Measurements from ENCODE around the gene FBLN1. TPM values are rescaled to one million over a fixed set of nuclear protein-coding genes. Genes with fewer than 3 reads are reported as not detected.
A peak's percentile ranks its signal among the peaks of the same experiment; 100 is the strongest.

The FBLN1 gene
- total RNA-seq, 4 donors from 2014 or later = 48.6 to 92.1 (median 68.9) TPM

- Histone ChIP-seq H3K4me3 (no peak overlapping the region), H3K27me3 (no peaks in the 10 kb centered on the region), H3K4me1 (peaks cover 0 to 11% (median 4%) of the 10 kb centered on the region in 4 donors), H3K27ac (peak overlapping the region; percentile 36 to 58 (median 43)), H3K36me3 (no peaks in the 10 kb centered on the region), H3K9me3 (no peaks in the 10 kb centered on the region)
- no peak for TF ChIP-seq POLR2A (IDR thresholded peaks at IDR 0.05)
- TF ChIP-seq POLR2AphosphoS5 (IDR thresholded peaks at IDR 0.05) = no peak
- no peak for TF ChIP-seq CTCF (IDR thresholded peaks at IDR 0.05)
- TF ChIP-seq EP300 (IDR thresholded peaks at IDR 0.05; ENCODE audit: low read depth) = no peak
- in situ Hi-C loops (cut with MboI; ENCODE audit: low pct_ligation_motif_present in 1 of 4, low pct_unique_long_range_greater_than_20kb in 1 of 4, low sequenced_read_pairs in 3 of 4) (loop anchor here in 1 of 4 donors (25.0 kb wide), 1 partner anchor 268 kb away; no protein-coding TSS in a partner anchor), intact Hi-C loops (cut with DNase I; ENCODE audit: low total_unique reads) (no loop called here)
- no peak for DNase-seq
- WGBS, 2 donors (ENCODE audit: low coverage in 1 of 2) = 73 to 83% methylated on average over 8 to 11 of the region's 11 CpGs
Observed at GRCh38 chr22:45529971-45530575, 27.4 kb downstream of the FBLN1 start.

GRCh38 chr22:45531441-45532234 lies 29.0 kb downstream of the FBLN1 start:
- intact Hi-C loops (cut with DNase I; ENCODE audit: low total_unique reads) (no loop called here), in situ Hi-C loops (cut with MboI; ENCODE audit: low pct_ligation_motif_present in 1 of 4, low pct_unique_long_range_greater_than_20kb in 1 of 4, low sequenced_read_pairs in 3 of 4) (loop anchor here in 1 of 4 donors (25.0 kb wide), 1 partner anchor 269 kb away; no protein-coding TSS in a partner anchor)
- peaks cover 0 to 16% (median 6%) of the 10 kb centered on the region in 4 donors for H3K4me1 ChIP-seq
- H3K27me3 ChIP-seq = no peaks in the 10 kb centered on the region
- DNase-seq = no peak
- H3K36me3 ChIP-seq = no peaks in the 10 kb centered on the region
- H3K9me3 ChIP-seq = no peaks in the 10 kb centered on the region
- TF ChIP-seq POLR2AphosphoS5 (IDR thresholded peaks at IDR 0.05) = no peak
- TF ChIP-seq EP300 (IDR thresholded peaks at IDR 0.05; ENCODE audit: low read depth) = no peak
- TF ChIP-seq POLR2A (IDR thresholded peaks at IDR 0.05) = no peak
- no peak for TF ChIP-seq CTCF (IDR thresholded peaks at IDR 0.05)
- no peak overlapping the region for H3K4me3 ChIP-seq
- H3K27ac ChIP-seq = peak overlapping the region in 1 of 4 donors; percentile 39
- 62 to 80% methylated on average over 1 to 9 of the region's 9 CpGs for WGBS, 2 donors (ENCODE audit: low coverage in 1 of 2)

- Histone ChIP-seq H3K4me1 (peaks cover 4 to 16% (median 7%) of the 10 kb centered on the region in 4 donors), H3K27me3 (no peaks in the 10 kb centered on the region), H3K36me3 (no peaks in the 10 kb centered on the region), H3K27ac (peak overlapping the region in 2 of 4 donors; percentile 39 to 77), H3K4me3 (no peak overlapping the region), H3K9me3 (no peaks in the 10 kb centered on the region)
- in situ Hi-C loops (cut with MboI; ENCODE audit: low pct_ligation_motif_present in 1 of 4, low pct_unique_long_range_greater_than_20kb in 1 of 4, low sequenced_read_pairs in 3 of 4) = loop anchor here in 1 of 4 donors (25.0 kb wide), 1 partner anchor 270 kb away; no protein-coding TSS in a partner anchor
- no peak for TF ChIP-seq CTCF (IDR thresholded peaks at IDR 0.05)
- no peak for TF ChIP-seq EP300 (IDR thresholded peaks at IDR 0.05; ENCODE audit: low read depth)
- no peak for TF ChIP-seq POLR2AphosphoS5 (IDR thresholded peaks at IDR 0.05)
- TF ChIP-seq POLR2A (IDR thresholded peaks at IDR 0.05) = no peak
- DNase-seq = no peak
- intact Hi-C loops (cut with DNase I; ENCODE audit: low total_unique reads) = no loop called here
- 59 to 100% methylated on average over 1 to 3 of the region's 3 CpGs for WGBS, 2 donors (ENCODE audit: low coverage in 1 of 2)
Observed at GRCh38 chr22:45532235-45532631, 29.6 kb downstream of the FBLN1 start.

GRCh38 chr22:45533703-45534102 lies 31.0 kb downstream of the FBLN1 start:
- intact Hi-C loops (cut with DNase I; ENCODE audit: low total_unique reads) (no loop called here), in situ Hi-C loops (cut with MboI; ENCODE audit: low pct_ligation_motif_present in 1 of 4, low pct_unique_long_range_greater_than_20kb in 1 of 4, low sequenced_read_pairs in 3 of 4) (loop anchor here in 1 of 4 donors (25.0 kb wide), 1 partner anchor 271 kb away; no protein-coding TSS in a partner anchor)
- Histone ChIP-seq H3K9me3 (no peaks in the 10 kb centered on the region), H3K4me3 (no peak overlapping the region), H3K36me3 (no peaks in the 10 kb centered on the region), H3K27me3 (no peaks in the 10 kb centered on the region), H3K27ac (peak overlapping the region in 2 of 4 donors; percentile 67 to 77), H3K4me1 (peaks cover 4 to 24% (median 15%) of the 10 kb centered on the region in 4 donors)
- no peak for DNase-seq
- WGBS, 2 donors (ENCODE audit: low coverage in 1 of 2) = 84% methylated on average over 17 of the region's 17 CpGs; no CpG with 5 or more reads in 1 of the 2 donors
- no peak for TF ChIP-seq POLR2A (IDR thresholded peaks at IDR 0.05)
- no peak for TF ChIP-seq EP300 (IDR thresholded peaks at IDR 0.05; ENCODE audit: low read depth)
- no peak for TF ChIP-seq POLR2AphosphoS5 (IDR thresholded peaks at IDR 0.05)
- TF ChIP-seq CTCF (IDR thresholded peaks at IDR 0.05) = no peak

All from transverse colon (tissue), 4 donors.